Astrocyte (in vitro differentiated cells and primary cell): ENCODE data around the gene CELF2. TPM values are rescaled to one million over a fixed set of nuclear protein-coding genes. Genes with fewer than 3 reads are reported as not detected.
A peak's percentile ranks its signal among the peaks of the same experiment; 100 is the strongest.

ENCODE experiments used
- DNase-seq: peaks from one replicate; pipeline ENCODE4 v3.0.0-alpha.2; 2010; ENCODE audit warnings: low read depth
- FAIRE-seq: peaks from 2 replicates; lab custom pipeline; 2011; peaks lifted over from hg19 to GRCh38; lab: Jason Lieb, UNC
- H2AFZ ChIP-seq: 2 replicates; pipeline ENCODE4 v1.6.0; 2012; ENCODE audit warnings: low read depth, low read length, inconsistent platforms
- H3K27ac ChIP-seq: 2 replicates; pipeline ENCODE4 v1.5.1; 2011; ENCODE audit warnings: low read depth, low read length, inconsistent platforms
- H3K27me3 ChIP-seq: 2 replicates; pipeline ENCODE4 v1.6.0; 2011; ENCODE audit warnings: low read length, inconsistent platforms; ENCODE audit not compliant: insufficient read depth
- H3K36me3 ChIP-seq: 2 replicates; pipeline ENCODE4 v1.5.1; 2011; ENCODE audit warnings: low read length, inconsistent platforms; ENCODE audit not compliant: insufficient read depth
- H3K4me1 ChIP-seq: 2 replicates; pipeline ENCODE4 v1.5.1; 2011; ENCODE audit warnings: low read length, inconsistent platforms; ENCODE audit not compliant: insufficient read depth
- H3K4me2 ChIP-seq: 2 replicates; pipeline ENCODE4 v1.6.0; 2012; ENCODE audit warnings: low read length, inconsistent platforms
- H3K4me3 ChIP-seq: 2 replicates; pipeline ENCODE4 v1.5.1; 2011; ENCODE audit warnings: low read depth, mild to moderate bottlenecking, low read length, inconsistent platforms; ENCODE audit not compliant: insufficient read depth
- H3K79me2 ChIP-seq: 2 replicates; pipeline ENCODE4 v1.6.0; 2012; ENCODE audit warnings: mild to moderate bottlenecking, low read length, inconsistent platforms; ENCODE audit not compliant: insufficient read depth
- H3K9ac ChIP-seq: 2 replicates; pipeline ENCODE4 v1.6.0; 2012; ENCODE audit warnings: mild to moderate bottlenecking, low read length, inconsistent platforms
- H3K9me3 ChIP-seq: 2 replicates; pipeline ENCODE4 v1.5.1; 2012; ENCODE audit warnings: low read depth, mild to moderate bottlenecking, low read length, inconsistent platforms; ENCODE audit not compliant: insufficient read depth
- H4K20me1 ChIP-seq: 2 replicates; pipeline ENCODE4 v1.6.0; 2012; ENCODE audit warnings: low read length, inconsistent platforms; ENCODE audit not compliant: insufficient read depth
- H3K27ac Mint-ChIP-seq: one replicate; pipeline ENCODE4 v1.8.0; 2021; ENCODE audit warnings: mild to moderate bottlenecking, mixed read lengths; ENCODE audit not compliant: unreplicated experiment
- H3K27me3 Mint-ChIP-seq: one replicate; pipeline ENCODE4 v1.8.0; 2021; ENCODE audit warnings: low read depth, mixed read lengths; ENCODE audit not compliant: unreplicated experiment
- H3K36me3 Mint-ChIP-seq: one replicate; pipeline ENCODE4 v1.8.0; 2021; ENCODE audit warnings: low read depth, mixed read lengths; ENCODE audit not compliant: unreplicated experiment
- H3K4me1 Mint-ChIP-seq: one replicate; pipeline ENCODE4 v1.8.0; 2021; ENCODE audit warnings: low read depth, mixed read lengths; ENCODE audit not compliant: unreplicated experiment
- H3K4me3 Mint-ChIP-seq: one replicate; pipeline ENCODE4 v1.8.0; 2021; ENCODE audit warnings: mild to moderate bottlenecking, moderate library complexity, mixed read lengths; ENCODE audit not compliant: unreplicated experiment
- H3K9me3 Mint-ChIP-seq: one replicate; pipeline ENCODE4 v1.8.0; 2021; ENCODE audit warnings: mild to moderate bottlenecking, mixed read lengths; ENCODE audit not compliant: unreplicated experiment
- EZH2 ChIP-seq: IDR thresholded peaks from 2 replicates; pipeline ENCODE4 v1.6.1; 2012; ENCODE audit warnings: mild to moderate bottlenecking, low read length, inconsistent platforms; ENCODE audit not compliant: insufficient read depth
- total RNA-seq: library from RNA; stranded (reverse); gene quantifications from 2 replicates; pipeline ENCODE4 v1.2.1, GENCODE V29; 2021
- TF ChIP-seq, protein P1 (sequence below): IDR thresholded peaks from 2 replicates; pipeline ENCODE4 v1.5.1; 2011; ENCODE audit warnings: low read depth, mild to moderate bottlenecking, inconsistent platforms, low read length, moderate library complexity; ENCODE audit not compliant: insufficient read depth

The CELF2 gene
- total RNA-seq, 1 donor from 2014 or later = 76.1 TPM

DNA sequence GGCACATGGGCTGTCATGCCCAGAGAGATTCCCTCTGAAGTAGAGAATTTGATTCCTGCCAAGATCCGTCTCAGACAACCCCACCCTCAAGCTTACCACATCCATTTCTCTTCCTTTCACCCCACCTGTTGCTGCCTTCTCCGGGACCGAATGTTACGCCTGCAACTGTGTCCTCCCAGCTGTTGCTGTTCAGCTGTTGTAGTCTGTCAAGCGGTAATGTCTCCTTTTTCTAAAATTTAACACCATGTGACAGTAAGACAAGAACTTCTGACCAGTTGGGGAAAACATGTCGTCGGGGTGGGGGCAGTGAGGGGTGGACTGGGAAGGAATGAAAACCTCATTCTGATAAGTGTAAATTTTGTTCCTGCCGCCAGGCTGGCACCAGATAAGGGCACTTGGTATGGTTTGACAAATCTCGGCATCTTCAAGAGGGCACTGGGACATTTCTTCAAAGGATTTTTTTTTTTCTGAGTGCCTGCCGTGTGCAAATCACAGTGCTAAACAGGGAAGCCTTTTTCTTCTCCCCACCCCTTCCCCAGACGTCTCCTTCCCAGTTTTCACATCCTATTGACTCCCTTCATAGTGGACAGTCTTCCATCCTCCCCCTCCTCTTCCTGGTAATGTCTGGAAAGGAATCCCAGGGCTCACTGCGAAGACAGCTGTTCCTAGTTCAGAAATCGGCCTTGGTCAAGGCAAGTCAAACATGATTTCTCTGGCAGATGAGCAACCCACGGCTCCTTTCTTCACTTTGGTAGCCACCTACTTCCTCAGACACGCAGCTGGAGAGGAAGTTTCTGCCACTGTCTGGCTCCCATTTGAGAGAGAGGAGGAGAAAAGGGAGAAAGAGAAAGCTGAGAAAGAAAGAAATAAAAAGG is 5.0 kb upstream of the CELF2 start:
- Mint-ChIP-seq H3K4me1 (peaks cover 31% of the 10 kb centered on the region), H3K4me3 (no peak overlapping the region), H3K9me3 (no peaks in the 10 kb centered on the region), H3K27ac (peak overlapping the region; percentile 87), H3K27me3 (no peaks in the 10 kb centered on the region), H3K36me3 (no peaks in the 10 kb centered on the region)
- no peaks in the 10 kb centered on the region for H4K20me1 ChIP-seq
- H3K4me3 ChIP-seq = no peak overlapping the region
- H3K27me3 ChIP-seq = peaks cover 6% of the 10 kb centered on the region
- no peak overlapping the region for H3K27ac ChIP-seq
- no peak overlapping the region for H2AFZ ChIP-seq
- DNase-seq (no peak), FAIRE-seq (no peak)
- no peaks in the 10 kb centered on the region for H3K79me2 ChIP-seq
- no peak overlapping the region for H3K4me2 ChIP-seq
- no peaks in the 10 kb centered on the region for H3K9me3 ChIP-seq
- no peak for TF ChIP-seq EZH2
- H3K36me3 ChIP-seq = no peaks in the 10 kb centered on the region
- H3K9ac ChIP-seq = no peak overlapping the region
- peaks cover 5% of the 10 kb centered on the region for H3K4me1 ChIP-seq

DNA sequence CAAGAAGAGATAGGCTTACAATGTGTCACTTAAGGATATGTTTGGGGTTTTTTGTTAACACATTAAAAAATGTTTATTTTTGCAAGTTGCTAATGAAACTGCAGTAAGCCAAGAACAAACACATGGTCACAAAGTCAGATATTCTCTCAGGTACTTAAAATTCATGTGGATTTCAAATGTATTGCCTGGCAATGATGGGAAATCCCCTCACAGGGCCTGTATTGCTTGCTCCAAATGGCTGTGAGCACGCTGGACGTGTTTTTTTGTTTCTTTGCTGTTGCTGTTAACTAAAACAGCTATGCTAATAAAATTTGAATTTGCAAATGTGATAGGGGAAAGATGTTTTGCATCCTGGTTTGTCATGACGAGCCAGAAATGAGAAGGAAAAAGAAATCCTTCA is 3.8 kb upstream of the CELF2 start:
- no peak overlapping the region for H3K4me2 ChIP-seq
- H3K4me3 ChIP-seq = no peak overlapping the region
- Mint-ChIP-seq H3K4me1 (peaks cover 31% of the 10 kb centered on the region), H3K4me3 (no peak overlapping the region), H3K9me3 (no peaks in the 10 kb centered on the region), H3K27me3 (no peaks in the 10 kb centered on the region), H3K27ac (no peak overlapping the region), H3K36me3 (no peaks in the 10 kb centered on the region)
- H3K79me2 ChIP-seq = no peaks in the 10 kb centered on the region
- no peak overlapping the region for H3K27ac ChIP-seq
- DNase-seq = no peak
- H3K9me3 ChIP-seq = no peaks in the 10 kb centered on the region
- H3K36me3 ChIP-seq = no peaks in the 10 kb centered on the region
- no peak for TF ChIP-seq EZH2
- TF ChIP-seq, protein P1, sequence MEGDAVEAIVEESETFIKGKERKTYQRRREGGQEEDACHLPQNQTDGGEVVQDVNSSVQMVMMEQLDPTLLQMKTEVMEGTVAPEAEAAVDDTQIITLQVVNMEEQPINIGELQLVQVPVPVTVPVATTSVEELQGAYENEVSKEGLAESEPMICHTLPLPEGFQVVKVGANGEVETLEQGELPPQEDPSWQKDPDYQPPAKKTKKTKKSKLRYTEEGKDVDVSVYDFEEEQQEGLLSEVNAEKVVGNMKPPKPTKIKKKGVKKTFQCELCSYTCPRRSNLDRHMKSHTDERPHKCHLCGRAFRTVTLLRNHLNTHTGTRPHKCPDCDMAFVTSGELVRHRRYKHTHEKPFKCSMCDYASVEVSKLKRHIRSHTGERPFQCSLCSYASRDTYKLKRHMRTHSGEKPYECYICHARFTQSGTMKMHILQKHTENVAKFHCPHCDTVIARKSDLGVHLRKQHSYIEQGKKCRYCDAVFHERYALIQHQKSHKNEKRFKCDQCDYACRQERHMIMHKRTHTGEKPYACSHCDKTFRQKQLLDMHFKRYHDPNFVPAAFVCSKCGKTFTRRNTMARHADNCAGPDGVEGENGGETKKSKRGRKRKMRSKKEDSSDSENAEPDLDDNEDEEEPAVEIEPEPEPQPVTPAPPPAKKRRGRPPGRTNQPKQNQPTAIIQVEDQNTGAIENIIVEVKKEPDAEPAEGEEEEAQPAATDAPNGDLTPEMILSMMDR = no peak
- no peak overlapping the region for H3K9ac ChIP-seq
- no peak overlapping the region for H2AFZ ChIP-seq
- FAIRE-seq = no peak
- peaks cover 8% of the 10 kb centered on the region for H3K4me1 ChIP-seq
- H3K27me3 ChIP-seq = peaks cover 9% of the 10 kb centered on the region
- no peaks in the 10 kb centered on the region for H4K20me1 ChIP-seq

DNA sequence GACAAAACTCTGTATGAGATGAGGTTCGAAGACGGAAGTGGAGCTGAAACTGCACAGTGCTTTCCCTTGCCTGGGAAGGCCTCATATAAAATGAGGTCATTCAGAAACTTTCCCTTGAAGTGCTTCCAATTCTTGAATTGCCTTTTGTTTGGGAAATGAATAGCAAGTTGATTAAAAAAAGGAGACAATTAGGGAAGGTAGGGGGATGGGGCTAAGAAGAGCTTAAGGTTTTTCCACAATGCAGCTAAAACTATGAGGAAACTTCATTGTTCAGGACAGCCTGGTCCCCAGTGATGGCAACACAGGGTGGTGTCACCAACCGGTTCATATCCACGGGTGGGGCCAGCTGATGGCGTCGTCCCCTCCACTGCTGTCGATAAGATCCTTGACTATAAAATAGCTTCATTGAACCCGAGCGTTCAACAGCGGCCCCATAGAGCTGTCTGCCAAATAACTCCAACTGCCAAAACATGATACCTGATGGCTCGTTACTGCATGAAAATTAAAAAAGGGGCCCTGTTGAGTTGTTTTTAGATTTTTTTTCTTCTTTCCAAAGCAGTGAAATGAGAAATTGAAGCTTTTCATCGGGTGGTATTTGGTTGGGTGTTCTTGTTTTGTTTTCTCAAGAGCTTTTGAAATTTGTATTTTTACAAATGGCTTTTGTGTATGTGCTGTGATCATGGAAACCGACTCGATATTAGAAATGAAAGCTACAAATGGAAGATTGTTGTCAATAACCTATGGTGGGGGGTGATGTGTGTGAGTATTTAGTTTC is 2.8 kb upstream of the CELF2 start:
- Histone ChIP-seq H2AFZ (no peak overlapping the region), H3K4me3 (no peak overlapping the region), H3K27me3 (peaks cover 17% of the 10 kb centered on the region), H4K20me1 (no peaks in the 10 kb centered on the region), H3K9ac (no peak overlapping the region), H3K4me1 (peaks cover 8% of the 10 kb centered on the region), H3K4me2 (no peak overlapping the region), H3K36me3 (no peaks in the 10 kb centered on the region), H3K27ac (no peak overlapping the region), H3K79me2 (no peaks in the 10 kb centered on the region), H3K9me3 (no peaks in the 10 kb centered on the region)
- Mint-ChIP-seq H3K9me3 (no peaks in the 10 kb centered on the region), H3K36me3 (no peaks in the 10 kb centered on the region), H3K4me3 (no peak overlapping the region), H3K27me3 (no peaks in the 10 kb centered on the region), H3K4me1 (peaks cover 29% of the 10 kb centered on the region), H3K27ac (no peak overlapping the region)
- DNase-seq (no peak), FAIRE-seq (no peak)
- TF ChIP-seq EZH2 = no peak
- TF ChIP-seq, protein P1 = no peak
